ENCODE data around the gene SPATA6. TPM values are rescaled to one million over a fixed set of nuclear protein-coding genes. Genes with fewer than 3 reads are reported as not detected.
"Not testable (repeated sequence)": the region's sequence is repeated elsewhere in the genome, so short reads cannot be mapped to it uniquely, and the experiment has no call there.

Gene SPATA6
- total RNA-seq, 1 donor from 2014 or later: 4.2 TPM

DNA sequence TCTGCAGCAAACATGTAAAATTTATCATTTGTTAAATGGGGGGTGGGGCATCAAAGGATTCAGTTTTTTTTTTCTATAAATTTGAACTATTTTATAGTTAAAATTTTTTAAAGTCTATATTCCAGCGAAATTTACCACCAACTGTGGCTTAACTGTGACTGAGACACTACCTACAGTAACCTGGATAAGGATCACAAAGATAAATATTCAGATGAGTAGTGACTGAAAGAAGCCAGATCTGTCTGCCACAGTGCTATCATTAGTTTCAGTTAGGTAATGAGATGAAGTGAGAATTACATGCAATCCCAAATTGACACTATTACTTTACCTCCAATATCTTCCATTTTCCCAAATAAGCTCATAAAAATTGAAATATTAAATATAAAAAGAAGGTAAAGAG, 5.4 kb downstream of the SPATA6 start:
- no peak for DNase-seq (ENCODE audit: extremely low read depth, low read depth, low spot score)

DNA sequence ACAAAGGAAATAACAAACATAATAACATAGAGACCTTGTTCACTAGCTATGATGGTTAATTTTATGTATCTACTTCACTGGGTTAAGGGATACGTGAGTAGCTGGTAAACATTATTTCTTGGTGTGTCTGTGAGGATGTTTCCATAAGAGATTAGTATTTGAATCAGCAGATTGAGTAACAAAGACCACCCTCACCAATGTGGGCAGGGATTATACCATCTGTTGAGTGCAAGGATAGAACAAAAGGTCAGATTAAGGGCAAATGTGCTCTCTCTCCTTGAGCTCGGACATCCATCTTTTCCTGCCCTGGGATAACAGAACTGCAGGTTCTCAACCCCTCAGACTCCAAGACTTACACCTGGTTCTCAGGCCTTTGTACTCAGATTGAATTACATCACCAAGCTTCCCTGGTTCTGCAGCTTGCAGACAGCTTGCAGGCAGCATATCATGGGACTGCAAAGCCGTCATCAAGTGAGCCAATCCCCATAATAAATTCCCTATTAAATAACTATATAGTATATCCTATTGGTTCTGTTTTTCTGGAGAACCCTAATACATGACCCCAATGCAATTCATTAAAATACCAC, 9.2 kb downstream of the SPATA6 start:
- DNase-seq (ENCODE audit: extremely low read depth, low read depth, low spot score): no peak

DNA sequence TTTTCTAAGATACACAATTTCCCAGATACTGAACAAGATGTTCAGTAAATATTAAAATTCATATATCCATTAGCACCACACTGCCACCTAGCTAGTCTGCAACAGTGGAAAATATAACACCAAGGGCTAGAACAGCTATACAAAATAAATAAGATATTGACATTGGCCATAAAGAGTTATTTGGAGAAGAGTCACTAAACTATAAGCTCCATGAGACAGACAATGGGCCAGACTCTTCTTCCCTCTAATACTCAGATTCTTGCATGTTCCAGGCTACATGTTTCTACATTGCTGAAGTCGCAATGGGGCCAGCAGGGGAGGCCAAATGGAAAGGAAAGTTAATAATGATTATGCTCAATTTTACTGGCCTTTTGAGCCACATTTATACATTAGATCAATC, 21.5 kb downstream of the SPATA6 start:
- no peak for DNase-seq (ENCODE audit: extremely low read depth, low read depth, low spot score)

DNA sequence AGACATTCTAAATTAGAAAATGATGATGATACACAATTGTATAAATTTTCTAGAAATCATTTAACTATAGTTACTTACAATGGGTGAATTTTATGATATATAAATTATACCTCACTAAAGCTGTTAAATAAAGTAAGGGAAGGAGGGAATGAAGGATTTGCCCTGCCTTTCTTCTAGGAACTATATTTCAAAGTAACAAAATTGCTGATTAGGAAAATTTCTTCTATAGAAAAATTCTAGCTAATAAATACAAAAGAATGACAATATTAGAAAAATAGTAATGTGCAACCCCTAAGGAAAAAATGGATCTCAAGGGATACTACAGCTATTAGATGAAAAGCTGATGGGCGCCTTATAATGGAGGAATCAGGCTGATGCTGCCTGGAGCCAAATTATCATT, 23.1 kb downstream of the SPATA6 start:
- DNase-seq (ENCODE audit: extremely low read depth, low read depth, low spot score): no peak

DNA sequence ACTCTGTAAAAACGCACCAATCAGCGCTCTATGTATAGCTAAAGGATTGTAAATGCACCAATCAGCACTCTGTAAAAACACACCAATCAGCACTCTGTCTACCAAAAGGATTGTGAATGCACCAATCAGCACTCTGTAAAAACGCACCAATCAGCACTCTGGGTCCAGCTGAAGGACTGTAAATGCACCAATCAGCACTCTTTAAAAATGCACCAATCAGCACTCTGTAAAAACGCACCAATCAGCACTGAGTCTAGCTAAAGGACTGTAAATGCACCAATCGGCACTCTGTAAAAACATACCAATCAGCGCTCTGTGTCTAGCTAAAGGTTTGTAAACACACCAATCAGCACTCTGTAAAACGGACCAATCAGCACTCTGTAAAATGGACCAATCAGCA, 27.8 kb downstream of the SPATA6 start:
- DNase-seq (ENCODE audit: extremely low read depth, low read depth, low spot score): not testable (repeated sequence)

DNA sequence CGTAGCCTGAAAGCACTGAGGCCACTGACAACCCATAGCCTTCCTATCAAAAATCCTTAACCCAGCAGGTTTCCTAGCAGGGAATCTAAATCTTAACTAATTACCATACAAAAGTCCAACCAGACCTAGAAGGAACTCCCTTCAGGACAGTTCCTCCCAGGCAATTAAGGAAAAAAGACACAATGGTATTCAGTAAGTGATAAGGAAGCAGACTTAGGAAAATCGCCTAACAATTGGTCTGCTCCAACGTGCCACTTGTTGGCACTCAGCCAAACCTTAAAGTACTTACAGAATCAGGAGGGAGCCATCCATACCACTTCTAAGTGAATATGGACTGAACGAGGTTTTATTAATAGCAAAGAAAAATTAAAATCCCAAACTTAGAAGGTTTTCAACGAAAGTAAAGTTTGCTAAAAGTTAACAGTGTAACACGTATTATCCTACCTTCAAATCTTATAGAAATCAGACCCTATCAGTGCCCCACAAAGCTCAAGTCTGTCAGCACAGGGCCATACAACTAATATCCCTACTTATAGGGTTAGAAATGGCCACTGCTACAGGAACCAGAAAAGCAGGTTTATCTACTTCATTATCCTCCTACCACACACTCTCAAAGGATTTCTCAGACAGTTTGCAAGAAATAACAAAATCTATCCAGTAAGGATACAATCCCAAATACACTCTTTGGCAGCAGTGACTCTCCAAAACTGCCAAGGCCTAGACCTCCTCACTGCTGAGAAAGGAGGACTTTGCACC, 29.0 kb downstream of the SPATA6 start:
- no peak for DNase-seq (ENCODE audit: extremely low read depth, low read depth, low spot score)

DNA sequence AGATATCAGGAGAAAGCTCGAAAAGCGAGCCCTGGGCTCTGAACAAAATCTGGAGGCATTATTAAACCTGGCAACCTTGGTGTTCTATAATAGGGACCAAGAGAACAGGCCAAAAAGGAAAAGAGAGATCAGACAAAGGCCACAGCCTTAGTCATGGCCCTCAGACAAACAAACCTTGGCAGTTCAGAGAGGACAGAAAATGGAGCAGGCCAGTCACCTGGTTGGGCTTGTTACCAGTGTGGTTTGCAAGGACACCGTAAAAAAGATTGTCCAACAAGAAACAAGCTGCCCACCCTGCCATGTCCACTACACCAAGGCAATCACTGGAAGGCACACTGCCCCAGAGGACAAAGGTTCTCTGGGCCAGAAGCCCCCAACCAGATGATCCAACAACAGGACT, 31.2 kb downstream of the SPATA6 start:
- DNase-seq (ENCODE audit: extremely low read depth, low read depth, low spot score): not testable (repeated sequence)

DNA sequence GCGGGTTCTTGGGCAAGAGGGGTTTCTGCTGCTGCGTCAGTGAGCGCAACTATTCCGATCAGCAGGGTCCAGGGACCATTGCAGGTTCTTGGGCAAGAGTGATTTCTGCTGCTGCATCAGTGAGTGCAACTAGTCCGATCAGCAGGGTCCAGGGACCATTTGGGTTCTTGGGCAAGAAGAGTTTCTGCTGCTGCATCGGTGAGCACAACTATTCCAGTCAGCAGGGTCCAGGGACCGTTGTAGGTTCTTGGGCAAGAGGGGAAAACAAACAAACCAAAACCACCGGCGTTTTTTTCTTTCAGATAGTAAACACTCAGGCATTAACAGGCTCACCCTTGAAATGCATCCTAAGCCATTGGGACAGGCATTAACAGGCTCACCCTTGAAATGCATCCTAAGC, 32.6 kb downstream of the SPATA6 start:
- DNase-seq (ENCODE audit: extremely low read depth, low read depth, low spot score): no peak

DNA sequence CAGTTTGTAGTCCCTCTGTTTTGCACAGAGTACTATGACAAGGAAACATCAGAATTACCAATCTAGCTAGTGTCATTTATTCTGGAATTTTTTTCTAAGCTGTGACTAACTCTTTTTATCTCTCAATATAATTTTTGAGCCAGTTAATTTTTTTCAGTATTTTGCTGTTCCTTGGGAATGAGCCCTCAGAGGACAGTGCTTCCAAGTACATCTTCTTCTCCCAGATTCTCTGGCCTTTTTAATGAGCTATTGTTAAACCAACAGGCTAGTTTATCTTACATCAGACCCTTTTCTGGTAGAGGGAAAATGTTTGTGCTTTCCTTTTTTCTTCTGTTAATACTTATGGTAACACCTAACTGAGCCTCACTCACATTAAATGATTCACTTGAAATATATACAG, 34.6 kb downstream of the SPATA6 start:
- not testable (repeated sequence) for DNase-seq (ENCODE audit: extremely low read depth, low read depth, low spot score)

DNA sequence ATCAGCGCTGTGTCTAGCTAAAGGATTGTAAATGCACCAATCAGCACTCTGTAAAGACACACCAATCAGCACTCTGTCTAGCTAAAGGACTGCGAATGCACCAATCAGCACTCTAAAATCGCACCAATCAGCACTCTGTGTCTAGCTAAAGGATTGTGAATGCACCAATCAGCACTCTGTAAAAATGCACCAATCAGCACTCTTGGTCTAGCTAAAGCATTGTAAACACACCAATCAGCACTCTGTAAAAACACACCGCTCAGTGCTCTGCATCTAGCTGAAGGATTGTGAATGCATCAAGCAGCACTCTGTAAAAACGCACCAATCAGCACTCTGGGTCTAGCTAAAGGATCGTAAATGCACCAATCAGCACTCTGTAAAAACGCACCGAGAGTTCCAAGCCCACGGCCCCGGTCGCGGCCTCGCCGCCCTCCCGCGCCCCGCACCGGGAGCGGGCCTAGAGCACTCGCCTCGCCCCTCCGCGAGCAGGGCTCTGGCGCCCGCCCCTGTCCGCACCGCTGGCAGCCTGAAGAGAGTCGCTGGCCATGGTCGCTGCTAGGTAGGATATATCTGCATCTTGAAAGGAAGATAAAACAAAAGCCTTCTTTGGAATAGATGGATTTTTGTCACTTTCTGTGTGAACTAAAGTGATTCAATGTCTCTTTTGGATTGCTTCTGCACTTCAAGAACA, 36.5 kb downstream of the SPATA6 start:
- DNase-seq (ENCODE audit: extremely low read depth, low read depth, low spot score): not testable (repeated sequence)

DNA sequence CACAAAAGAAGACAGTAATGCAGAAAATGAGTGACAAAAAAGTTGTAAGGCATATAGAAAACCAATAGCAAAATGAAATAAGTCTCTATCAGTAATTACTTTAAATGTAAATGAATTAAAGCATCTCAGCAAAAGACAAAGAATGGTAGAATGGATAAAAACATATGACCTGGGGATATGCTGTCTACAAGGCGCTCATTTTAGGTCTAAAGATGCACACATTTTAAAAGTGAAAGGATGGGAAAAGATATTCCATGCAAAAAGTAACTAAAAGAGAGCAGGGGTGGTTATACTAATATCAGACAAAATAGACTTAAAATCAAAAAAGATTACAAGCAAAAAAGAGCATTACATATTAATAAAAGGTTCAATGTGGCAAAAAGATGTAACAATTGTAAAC, 41.2 kb downstream of the SPATA6 start:
- no peak for DNase-seq (ENCODE audit: extremely low read depth, low read depth, low spot score)

DNA sequence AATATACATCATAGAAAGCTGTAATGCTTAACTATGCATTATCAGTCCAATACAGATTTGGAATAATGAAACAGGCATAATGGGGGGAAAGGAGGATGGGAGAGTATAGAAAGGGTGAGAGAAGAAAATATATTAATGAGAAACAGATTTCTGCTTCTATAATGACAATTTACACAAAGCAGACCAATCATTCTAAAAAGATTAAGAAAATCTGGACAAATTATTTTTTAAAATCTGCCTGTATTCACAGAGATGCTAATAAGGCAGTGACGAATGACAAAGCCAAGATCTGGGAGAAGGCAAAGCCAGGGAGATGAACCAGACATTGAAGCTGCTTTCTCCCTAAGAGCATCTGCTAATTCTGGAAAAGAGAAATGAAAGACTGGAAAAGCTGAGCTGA, 50.0 kb downstream of the SPATA6 start:
- no peak for DNase-seq (ENCODE audit: extremely low read depth, low read depth, low spot score)

DNA sequence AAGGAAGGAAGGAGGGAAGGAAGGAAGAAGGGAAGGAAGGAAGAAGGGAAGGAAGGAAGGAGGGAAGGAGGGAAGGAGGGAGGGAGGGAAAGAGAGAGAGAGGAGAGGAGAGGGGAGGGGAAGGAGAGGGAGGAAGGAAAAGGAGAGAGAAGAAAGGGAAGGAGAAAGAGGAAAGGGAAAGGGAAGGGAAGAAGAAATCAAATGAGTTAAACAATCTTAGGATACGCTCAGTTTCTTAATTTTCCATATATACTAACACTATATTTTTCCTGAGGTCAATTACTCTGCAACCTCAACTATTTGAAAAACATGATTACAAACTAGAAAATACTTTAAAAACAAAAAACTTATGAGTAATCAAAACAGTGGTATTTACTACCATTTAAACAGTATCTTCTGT, 53.3 kb downstream of the SPATA6 start:
- no peak for DNase-seq (ENCODE audit: extremely low read depth, low read depth, low spot score)

DNA sequence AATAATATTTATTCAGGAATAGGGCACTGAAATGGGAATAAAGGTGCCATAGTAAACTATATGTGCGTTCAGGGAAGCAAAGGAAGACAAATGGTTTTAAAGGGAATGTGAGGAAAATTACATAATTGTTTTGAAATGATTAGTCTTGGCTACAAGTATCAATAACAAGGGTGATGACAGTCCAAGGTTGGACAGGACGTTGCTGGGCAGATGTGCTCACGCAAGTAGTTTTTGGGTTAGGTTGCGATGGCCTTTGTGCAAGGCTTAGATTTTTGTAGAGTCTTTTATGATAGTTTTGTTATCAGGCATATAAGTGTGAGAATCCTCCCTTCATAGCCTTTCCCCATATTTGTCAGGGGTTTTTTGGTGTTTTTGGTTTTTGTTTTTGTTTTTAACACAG, 57.0 kb downstream of the SPATA6 start:
- no peak for DNase-seq (ENCODE audit: extremely low read depth, low read depth, low spot score)

DNA sequence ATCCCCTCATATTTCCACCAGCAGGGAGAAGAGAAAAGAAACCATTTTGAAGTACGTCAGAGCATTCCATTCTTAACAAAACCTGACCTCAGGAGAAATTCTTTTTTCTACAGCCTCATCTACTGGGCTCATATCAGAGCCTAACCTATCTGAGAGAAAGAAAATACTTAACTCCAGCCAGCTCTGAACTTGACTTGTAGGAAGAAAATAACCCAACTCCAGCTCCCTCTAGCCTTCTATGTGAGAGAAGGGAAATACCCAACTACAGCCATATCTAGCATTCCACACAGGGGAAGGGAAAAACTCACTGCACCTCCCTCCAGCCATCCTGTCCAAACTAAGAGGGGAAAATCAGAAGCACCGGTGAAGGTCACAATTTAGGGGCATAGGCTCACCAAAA, 57.7 kb downstream of the SPATA6 start:
- DNase-seq (ENCODE audit: extremely low read depth, low read depth, low spot score): no peak

DNA sequence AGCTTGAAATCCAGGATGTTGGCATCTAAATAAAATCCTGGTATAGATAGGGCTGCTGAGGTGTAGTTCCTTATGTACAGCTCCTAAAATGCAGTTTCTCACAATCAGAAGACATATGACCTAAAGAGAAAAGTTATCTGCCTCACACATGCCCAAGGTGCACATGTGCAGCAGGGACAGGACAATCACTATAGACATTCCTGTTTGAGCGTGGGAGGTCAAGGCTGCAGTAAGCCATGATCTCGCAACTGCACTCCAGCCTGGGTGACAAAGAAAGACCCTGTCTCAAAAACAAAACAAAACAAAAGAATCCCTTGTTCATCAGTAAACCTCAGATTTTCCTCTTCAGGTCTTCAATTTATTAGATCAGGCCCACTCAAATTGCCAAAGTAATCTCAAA, 66.1 kb downstream of the SPATA6 start:
- no peak for DNase-seq (ENCODE audit: extremely low read depth, low read depth, low spot score)

DNA sequence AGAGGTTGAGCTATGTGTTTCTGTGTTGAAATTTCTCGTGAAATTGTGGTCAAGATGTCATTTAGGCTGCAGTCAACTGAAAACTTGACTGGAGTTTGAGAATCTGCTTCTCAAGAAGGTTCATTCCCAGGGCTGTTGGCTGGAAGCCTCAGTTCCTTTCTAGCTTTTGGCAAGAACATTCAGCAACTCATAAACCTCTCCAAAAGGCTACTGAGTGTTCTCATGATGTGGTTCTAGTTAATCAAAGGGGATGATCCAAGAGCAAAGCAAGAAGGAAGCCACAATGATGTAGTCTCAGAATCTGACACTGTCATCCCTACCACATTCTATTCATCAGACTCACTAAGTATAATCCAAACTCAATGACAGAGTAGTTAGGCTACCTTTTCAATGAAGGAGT, 66.6 kb downstream of the SPATA6 start:
- DNase-seq (ENCODE audit: extremely low read depth, low read depth, low spot score): no peak

DNA sequence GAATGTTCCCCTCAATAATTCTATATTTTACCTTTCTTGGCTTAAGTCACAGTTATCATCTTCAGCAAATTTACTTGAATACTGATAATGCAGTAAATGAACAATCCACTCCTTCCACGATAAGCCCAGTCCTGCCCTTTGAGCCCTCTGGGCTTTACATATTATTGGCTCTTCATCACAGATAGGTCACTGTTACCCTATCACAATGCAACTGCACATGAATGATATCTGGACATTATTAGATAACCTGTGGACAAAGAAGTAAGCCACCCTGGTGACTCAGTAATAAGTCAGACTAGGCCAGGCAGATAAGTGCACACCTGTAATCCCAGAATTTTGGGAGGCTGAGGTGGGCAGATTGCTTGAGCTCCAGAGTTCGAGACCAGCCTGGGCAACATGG, 69.4 kb downstream of the SPATA6 start:
- DNase-seq (ENCODE audit: extremely low read depth, low read depth, low spot score): no peak

DNA sequence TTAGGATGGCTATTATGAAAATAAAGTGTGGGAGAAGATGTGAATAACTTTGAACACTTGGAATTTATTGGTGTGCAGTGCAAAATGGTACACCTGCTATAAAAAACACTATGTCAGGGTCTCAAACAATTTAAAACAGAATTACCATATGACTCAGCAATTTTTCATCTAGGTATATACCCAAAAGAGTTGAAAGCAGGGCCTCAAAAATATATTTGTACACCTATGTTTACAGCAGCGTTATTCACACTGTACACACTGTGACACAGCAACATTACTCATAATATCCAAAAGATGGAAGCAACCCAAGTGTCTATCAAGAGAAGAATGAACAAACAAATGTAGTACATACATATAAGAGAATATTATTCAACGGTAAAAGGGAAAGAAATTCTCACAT, 75.8 kb downstream of the SPATA6 start:
- DNase-seq (ENCODE audit: extremely low read depth, low read depth, low spot score): no peak

DNA sequence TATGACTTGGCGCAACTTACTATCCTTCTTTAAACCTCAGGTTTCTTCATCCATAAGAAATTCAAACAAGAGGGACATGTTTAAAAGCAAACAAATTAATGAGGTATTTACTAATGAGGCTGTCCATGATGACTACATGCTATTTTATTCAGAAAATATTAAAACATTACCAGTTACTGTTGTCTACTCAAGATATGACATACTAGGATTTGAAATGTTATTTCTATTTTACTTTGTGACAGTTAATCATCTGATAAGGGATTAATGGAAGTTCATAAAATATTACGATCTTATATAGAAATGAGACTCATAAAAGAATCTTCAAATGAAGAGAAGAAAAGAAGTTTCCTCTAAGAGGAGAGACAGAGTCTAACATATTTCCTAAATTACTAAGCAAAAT, 80.1 kb downstream of the SPATA6 start:
- DNase-seq (ENCODE audit: extremely low read depth, low read depth, low spot score): no peak

DNA sequence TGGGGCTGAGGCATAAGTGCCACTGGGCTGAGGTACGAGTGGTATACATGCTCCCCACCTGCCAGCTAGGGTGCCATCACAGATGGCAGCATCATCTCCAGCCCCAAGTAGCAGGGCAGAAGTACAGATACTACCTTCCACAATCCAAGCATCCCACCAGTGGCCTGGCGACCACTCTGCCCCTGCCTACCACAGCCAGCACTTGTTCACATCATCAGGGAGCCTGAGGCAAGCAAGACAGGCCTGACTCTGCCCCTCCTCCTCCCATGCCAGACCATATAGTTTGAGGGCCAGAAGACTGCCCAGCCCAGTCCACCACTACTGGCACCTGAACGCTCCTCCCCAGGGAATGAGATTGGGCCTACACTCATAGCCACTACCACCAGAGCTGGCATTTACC, 84.6 kb downstream of the SPATA6 start:
- DNase-seq (ENCODE audit: extremely low read depth, low read depth, low spot score): no peak

DNA sequence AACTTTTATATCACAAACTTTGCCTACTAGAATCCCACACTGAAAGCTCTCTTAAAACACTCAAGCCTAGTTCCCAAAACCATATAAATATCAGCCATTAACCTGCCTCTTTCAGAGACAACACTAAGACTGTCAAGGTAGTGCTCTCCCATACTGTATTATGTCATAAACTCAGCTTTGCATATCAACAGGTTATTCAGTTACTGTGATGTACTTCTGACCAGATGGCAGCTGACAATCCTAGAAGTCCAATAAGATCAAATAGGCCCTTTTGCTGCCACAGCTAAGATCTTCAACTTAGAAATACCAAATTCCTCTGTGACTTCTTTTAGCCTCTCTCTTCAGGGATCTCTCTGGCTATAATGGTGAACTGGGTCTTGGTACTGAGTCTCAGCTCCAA, 97.2 kb downstream of the SPATA6 start:
- DNase-seq (ENCODE audit: extremely low read depth, low read depth, low spot score): no peak

All from glomerular endothelial cell (primary cell).